IMR-90 (cell line): ENCODE measurements around the gene C16orf87. TPM values are rescaled to one million over a fixed set of nuclear protein-coding genes. Genes with fewer than 3 reads are reported as not detected.
A peak's percentile ranks its signal among the peaks of the same experiment; 100 is the strongest.

Source experiments
- ATAC-seq: fragments of 200-7000 bp; cut with Tn5 transposase; 2 replicates; pipeline ENCODE4 v1.9.1; 2020; ENCODE audit warnings: low read depth, mild to moderate bottlenecking, moderate library complexity
- BruUV-seq: library from RNA; stranded (reverse); fragments of 400-500 nt; replicated peaks from 2 replicates; lab custom pipeline; 2021; lab: Mats Ljungman, UMichigan
- CTCF ChIA-PET: fragments of 300-600 bp; formaldehyde crosslinking; extraction: SDS; loops from one replicate; lab custom pipeline; 2021; ENCODE audit warnings: antibody characterized with exemption; lab: Yijun Ruan, JAX
- POLR2A ChIA-PET: fragments of 300-600 bp; sonication (Branson Sonifier 250); formaldehyde crosslinking; loops from one replicate; lab custom pipeline; 2022; ENCODE audit warnings: antibody characterized with exemption; ENCODE audit not compliant: unreplicated experiment; lab: Charles Lee
- DNase-seq: peaks from one replicate; pipeline ENCODE4 v3.0.0; 2013
- H2AFZ ChIP-seq: replicated peaks from 2 replicates; pipeline ENCODE3; 2013; ENCODE audit warnings: low read length, mild to moderate bottlenecking; ENCODE audit not compliant: poor library complexity
- H2AK5ac ChIP-seq: 2 replicates; pipeline ENCODE4 v1.6.1; 2013; ENCODE audit warnings: low read depth, low read length, inconsistent platforms
- H2AK9ac ChIP-seq: replicated peaks from 2 replicates; pipeline ENCODE3; 2013; ENCODE audit warnings: mild to moderate bottlenecking, low read depth, low read length, moderate library complexity; ENCODE audit not compliant: poor library complexity
- H2BK120ac ChIP-seq: 2 replicates; pipeline ENCODE4 v1.6.1; 2013; ENCODE audit warnings: low read depth, low read length, inconsistent platforms
- H2BK15ac ChIP-seq: 3 replicates; pipeline ENCODE4 v1.6.1; 2013; ENCODE audit warnings: low read depth, low read length, inconsistent platforms
- H2BK20ac ChIP-seq: 2 replicates; pipeline ENCODE4 v1.6.1; 2013; ENCODE audit warnings: low read depth, mild to moderate bottlenecking, inconsistent platforms, low read length, moderate library complexity
- H2BK5ac ChIP-seq: 2 replicates; pipeline ENCODE4 v1.6.1; 2013; ENCODE audit warnings: mild to moderate bottlenecking, low read depth, low read length, inconsistent platforms; ENCODE audit not compliant: poor library complexity, severe bottlenecking
- H3K14ac ChIP-seq: replicated peaks from 2 replicates; pipeline ENCODE4 v1.6.1; 2013; ENCODE audit warnings: low read depth, low read length, inconsistent platforms
- H3K18ac ChIP-seq: 2 replicates; pipeline ENCODE4 v1.6.1; 2013; ENCODE audit warnings: low read depth, low read length, control low read depth
- H3K23ac ChIP-seq: 2 replicates; pipeline ENCODE4 v1.6.1; 2013; ENCODE audit warnings: low read depth, low read length, inconsistent platforms
- H3K27ac ChIP-seq: 2 replicates; pipeline ENCODE4 v1.5.1; 2013; ENCODE audit warnings: mild to moderate bottlenecking, control low read depth, low read length; ENCODE audit not compliant: insufficient read depth
- H3K27me3 ChIP-seq: 2 replicates; pipeline ENCODE4 v1.6.1; 2013; ENCODE audit warnings: low read length; ENCODE audit not compliant: control insufficient read depth, insufficient read depth
- H3K36me3 ChIP-seq: 2 replicates; pipeline ENCODE4 v1.6.1; 2013; ENCODE audit warnings: low read length, mixed read lengths; ENCODE audit not compliant: control insufficient read depth, insufficient read depth
- H3K4ac ChIP-seq: 2 replicates; pipeline ENCODE4 v1.6.1; 2013; ENCODE audit warnings: low read depth, low read length, inconsistent platforms
- H3K4me1 ChIP-seq: 2 replicates; pipeline ENCODE4 v1.6.1; 2013; ENCODE audit warnings: low read length, mixed read lengths; ENCODE audit not compliant: control insufficient read depth, insufficient read depth
- H3K4me2 ChIP-seq: 2 replicates; pipeline ENCODE4 v1.6.1; 2013; ENCODE audit warnings: low read depth, mild to moderate bottlenecking, control low read depth, low read length, moderate library complexity
- H3K4me3 ChIP-seq: 2 replicates; pipeline ENCODE4 v1.5.1; 2013; ENCODE audit warnings: low read depth, mild to moderate bottlenecking, control low read depth, low read length, moderate library complexity; ENCODE audit not compliant: insufficient read depth
- H3K56ac ChIP-seq: 2 replicates; pipeline ENCODE4 v1.6.1; 2013; ENCODE audit warnings: low read length, inconsistent platforms; ENCODE audit not compliant: insufficient read depth; ENCODE audit errors: extremely low read depth
- H3K79me1 ChIP-seq, 2 experiments: 2 replicates each; pipeline ENCODE4 v1.6.1; 2013; ENCODE audit warnings: low read length in 2 of 2, inconsistent platforms in 1 of 2, low read depth in 1 of 2
- H3K9ac ChIP-seq: 2 replicates; pipeline ENCODE4 v1.6.1; 2013; ENCODE audit warnings: low read depth, low read length, control low read depth
- H3K9me1 ChIP-seq: 2 replicates; pipeline ENCODE4 v1.6.1; 2013; ENCODE audit warnings: low read length, inconsistent platforms; ENCODE audit not compliant: insufficient read depth
- H3K9me3 ChIP-seq: 2 replicates; pipeline ENCODE4 v1.6.1; 2013; ENCODE audit warnings: low read length; ENCODE audit not compliant: control insufficient read depth, insufficient read depth
- H4K20me1 ChIP-seq: 2 replicates; pipeline ENCODE4 v1.6.1; 2013; ENCODE audit warnings: low read length, inconsistent platforms; ENCODE audit not compliant: insufficient read depth
- H4K5ac ChIP-seq: 2 replicates; pipeline ENCODE4 v1.6.1; 2013; ENCODE audit warnings: mild to moderate bottlenecking, low read depth, low read length, control low read depth
- H4K8ac ChIP-seq, 2 experiments: 2 replicates each; pipeline ENCODE4 v1.6.1; 2013; ENCODE audit warnings: low read depth in 2 of 2, low read length in 2 of 2, control low read depth in 1 of 2, inconsistent platforms in 1 of 2
- H4K91ac ChIP-seq: 2 replicates; pipeline ENCODE4 v1.6.1; 2013; ENCODE audit warnings: low read depth, low read length, inconsistent platforms; ENCODE audit not compliant: insufficient read depth
- FOS ChIP-seq: fragments of 150-350 bp; IDR thresholded peaks from 2 replicates; pipeline ENCODE4 v1.6.1; 2016; ENCODE audit warnings: low read depth, low read length
- MXI1 ChIP-seq: IDR thresholded peaks from 2 replicates; pipeline ENCODE4 v1.6.1; 2012; ENCODE audit warnings: low read depth, mild to moderate bottlenecking, low read length, moderate library complexity, borderline replicate concordance
- RCOR1 ChIP-seq: IDR thresholded peaks from 2 replicates; pipeline ENCODE4 v1.6.1; 2012; ENCODE audit warnings: mild to moderate bottlenecking, low read length, improper control_type of control experiment; ENCODE audit not compliant: insufficient replicate concordance
- RFX5 ChIP-seq: IDR thresholded peaks from 2 replicates; pipeline ENCODE4 v1.8.0; 2012; ENCODE audit warnings: low read depth, mild to moderate bottlenecking, low read length, moderate library complexity
- SMC3 ChIP-seq: fragments of 150-350 bp; IDR thresholded peaks from 2 replicates; pipeline ENCODE4 v1.6.1; 2016; ENCODE audit warnings: low read depth, mild to moderate bottlenecking, antibody characterized with exemption, low read length, moderate library complexity
- WGBS, 2 experiments: methylation state at CpG; one replicate each; pipeline versions ENCODE4 v1.1.5 to v1.1.7; 2013; ENCODE audit warnings: missing lambda C conversion rate in 2 of 2; ENCODE audit not compliant: insufficient read length in 1 of 2; ENCODE audit errors: extremely low coverage in 2 of 2; 5-methylcytosine and 5-hydroxymethylcytosine counted together
- dilution Hi-C: fragments of 300-500 bp; cut with HindIII; formaldehyde crosslinking; loops from one replicate; pipeline ENCODE4 v1.14.3; 2018; ENCODE audit warnings: low sequenced_read_pairs; ENCODE audit not compliant: unreplicated experiment
- in situ Hi-C: fragments of 300-500 bp; cut with MboI; formaldehyde crosslinking; loops from 3 replicates; pipeline ENCODE4 v1.14.3; 2019; ENCODE audit warnings: low sequenced_read_pairs, inconsistent platforms, mixed read lengths
- intact Hi-C: fragments of 100-400 bp; cut with micrococcal nuclease; formaldehyde crosslinking; loops from 2 replicates; pipeline ENCODE4 v1.10.0; 2022
- polyA plus RNA-seq, 3 experiments: library from polyadenylated mRNA; depleted of rRNA; stranded (reverse); fragments of >200 nt; gene quantifications; 2 replicates each; pipeline ENCODE4 v1.2.3, GENCODE V29; 2012; ENCODE audit warnings: low replicate concordance in 1 of 3
- total RNA-seq: library from RNA; depleted of rRNA; stranded (reverse); fragments of >200 nt; gene quantifications from 2 replicates; pipeline ENCODE4 v1.2.3, GENCODE V29; 2012
- TF ChIP-seq, protein P1 (sequence below): fragments of 150-350 bp; IDR thresholded peaks from 2 replicates; pipeline ENCODE4 v1.6.1; 2016; ENCODE audit warnings: low read depth, mild to moderate bottlenecking, low read length, moderate library complexity, borderline replicate concordance

The C16orf87 gene
- total and polyA plus RNA-seq, 2 of the 4 experiments (the other 2 are of a cell fraction) = 6.3 to 8.1 TPM

DNA sequence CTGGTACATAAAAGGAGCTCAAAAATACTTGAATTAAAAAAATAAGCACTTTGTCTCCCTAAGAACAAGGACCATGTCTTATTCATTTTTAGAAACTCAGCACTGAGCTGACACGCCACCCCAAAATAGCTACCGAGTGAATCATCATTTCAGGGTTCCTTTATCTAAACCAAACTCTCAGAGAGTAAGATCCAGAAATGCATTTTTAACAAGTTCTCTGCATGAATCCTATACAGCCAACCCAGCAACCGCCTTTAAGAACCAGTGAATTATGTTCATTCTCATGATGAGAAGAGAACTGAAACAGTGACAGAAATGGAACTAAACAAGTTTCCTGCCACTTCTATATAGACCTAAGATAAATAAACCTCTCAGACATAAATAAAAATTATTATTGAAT lies 8.7 kb downstream of the C16orf87 start:
- Histone ChIP-seq H3K79me1 (peaks cover 9 to 39% of the 10 kb centered on the region in 2 experiments), H3K27me3 (no peaks in the 10 kb centered on the region), H3K9ac (no peak overlapping the region), H3K27ac (peak overlapping the region; percentile 99), H3K18ac (no peak overlapping the region; the same call in 1 of the 2 replicates), H3K9me3 (no peaks in the 10 kb centered on the region), H4K5ac (no peak overlapping the region), H3K4me1 (peaks cover 16% of the 10 kb centered on the region), H2BK120ac (no peak overlapping the region), H2BK5ac (peak overlapping the region; percentile 97), H3K4ac (no peak overlapping the region), H4K91ac (no peak overlapping the region; the same call in 1 of the 2 replicates), H2BK20ac (no peak overlapping the region), H2AFZ (no peak overlapping the region), H4K8ac (peak overlapping the region in 1 of 2 experiments; percentile 67; a peak in 2 of 4 replicates), H3K9me1 (no peaks in the 10 kb centered on the region; the same call in 1 of the 2 replicates), H2BK15ac (no peak overlapping the region), H4K20me1 (peaks cover 24% of the 10 kb centered on the region), H3K4me2 (peak overlapping the region; percentile 74; the same call in 1 of the 2 replicates), H3K4me3 (no peak overlapping the region), H3K23ac (no peak overlapping the region), H3K14ac (no peak overlapping the region), H3K36me3 (peaks cover 3% of the 10 kb centered on the region), H2AK5ac (no peak overlapping the region), H3K56ac (no peak overlapping the region), H2AK9ac (no peak overlapping the region)
- BruUV-seq = no TSS peak
- TF ChIP-seq, protein P1, sequence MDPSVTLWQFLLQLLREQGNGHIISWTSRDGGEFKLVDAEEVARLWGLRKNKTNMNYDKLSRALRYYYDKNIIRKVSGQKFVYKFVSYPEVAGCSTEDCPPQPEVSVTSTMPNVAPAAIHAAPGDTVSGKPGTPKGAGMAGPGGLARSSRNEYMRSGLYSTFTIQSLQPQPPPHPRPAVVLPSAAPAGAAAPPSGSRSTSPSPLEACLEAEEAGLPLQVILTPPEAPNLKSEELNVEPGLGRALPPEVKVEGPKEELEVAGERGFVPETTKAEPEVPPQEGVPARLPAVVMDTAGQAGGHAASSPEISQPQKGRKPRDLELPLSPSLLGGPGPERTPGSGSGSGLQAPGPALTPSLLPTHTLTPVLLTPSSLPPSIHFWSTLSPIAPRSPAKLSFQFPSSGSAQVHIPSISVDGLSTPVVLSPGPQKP = no peak
- TF ChIP-seq MXI1 (no peak), FOS (peak; percentile 67; the same call in 1 of the 2 replicates), SMC3 (no peak), RFX5 (no peak), RCOR1 (no peak)
- dilution Hi-C loops = no loop called here
- no CpG with 5 or more reads among the region's 3 CpGs for WGBS, 2 experiments
- peak; percentile 91 for DNase-seq
- ATAC-seq = peak; percentile 84
- intact Hi-C loops = no loop called here
- in situ Hi-C loops = no loop called here
- POLR2A ChIA-PET = interaction anchor here (0.6 kb wide), 1 partner anchor 15 kb away, joined by 3 read pairs; no protein-coding TSS in a partner anchor
- CTCF ChIA-PET = no interaction called here
